GM21390 (cell line): ENCODE results near the gene SHISA6.

Experiments used
- ATAC-seq: cut with Tn5 transposase; IDR thresholded peaks from one replicate; pipeline ENCODE4 v1.9.1; 2021; ENCODE audit not compliant: unreplicated experiment

Gene SHISA6

DNA sequence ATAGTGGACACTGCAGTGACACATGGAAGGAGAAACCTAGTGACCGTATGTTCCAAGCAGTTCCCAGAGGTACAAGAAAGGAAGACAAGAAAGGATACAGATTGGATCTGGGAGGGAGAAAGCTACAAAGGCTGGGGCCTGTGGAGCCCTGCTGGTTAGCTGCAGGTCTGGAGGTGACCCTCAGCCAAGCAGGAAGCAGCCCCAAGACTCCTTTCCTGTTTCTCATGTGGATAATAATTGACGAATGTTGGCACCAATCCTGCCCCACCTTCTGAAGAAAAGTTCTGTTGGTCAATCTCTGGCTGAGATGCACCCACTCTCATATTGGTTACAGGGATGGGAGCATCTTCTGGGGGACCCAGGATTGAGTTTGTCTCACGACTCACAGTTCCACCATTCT, 99.8 kb downstream of the SHISA6 start:
- no peak for ATAC-seq

DNA sequence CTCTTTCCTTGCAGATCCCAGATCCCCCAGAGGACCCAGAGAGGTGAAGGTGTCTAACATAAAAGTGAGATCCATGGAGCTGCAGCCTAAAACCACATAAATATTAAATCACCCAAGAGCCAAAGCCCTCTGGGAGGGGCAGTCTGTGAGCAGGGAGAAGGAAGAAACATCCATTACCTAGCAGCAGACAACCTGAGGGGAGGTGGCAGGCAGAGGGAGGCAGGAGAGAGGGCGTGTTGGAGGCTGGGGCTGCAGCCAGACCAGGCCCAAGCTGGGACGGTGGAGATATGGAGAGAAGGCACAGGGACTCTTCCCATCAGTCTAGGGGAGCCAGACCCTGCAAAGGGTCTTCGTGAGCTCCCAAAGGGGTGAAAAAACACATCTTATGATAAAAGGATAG, 101.1 kb downstream of the SHISA6 start:
- no peak for ATAC-seq

GRCh38 chr17:11349106-11349505, 108.1 kb downstream of the SHISA6 start:
- no peak for ATAC-seq

GRCh38 chr17:11351479-11351878, 110.5 kb downstream of the SHISA6 start:
- no peak for ATAC-seq

GRCh38 chr17:11353601-11354000, 112.6 kb downstream of the SHISA6 start:
- no peak for ATAC-seq

- no peak for ATAC-seq
Observed at GRCh38 chr17:11356371-11356770, 115.4 kb downstream of the SHISA6 start.

GRCh38 chr17:11363565-11364117, 122.6 kb downstream of the SHISA6 start:
- no peak for ATAC-seq

DNA sequence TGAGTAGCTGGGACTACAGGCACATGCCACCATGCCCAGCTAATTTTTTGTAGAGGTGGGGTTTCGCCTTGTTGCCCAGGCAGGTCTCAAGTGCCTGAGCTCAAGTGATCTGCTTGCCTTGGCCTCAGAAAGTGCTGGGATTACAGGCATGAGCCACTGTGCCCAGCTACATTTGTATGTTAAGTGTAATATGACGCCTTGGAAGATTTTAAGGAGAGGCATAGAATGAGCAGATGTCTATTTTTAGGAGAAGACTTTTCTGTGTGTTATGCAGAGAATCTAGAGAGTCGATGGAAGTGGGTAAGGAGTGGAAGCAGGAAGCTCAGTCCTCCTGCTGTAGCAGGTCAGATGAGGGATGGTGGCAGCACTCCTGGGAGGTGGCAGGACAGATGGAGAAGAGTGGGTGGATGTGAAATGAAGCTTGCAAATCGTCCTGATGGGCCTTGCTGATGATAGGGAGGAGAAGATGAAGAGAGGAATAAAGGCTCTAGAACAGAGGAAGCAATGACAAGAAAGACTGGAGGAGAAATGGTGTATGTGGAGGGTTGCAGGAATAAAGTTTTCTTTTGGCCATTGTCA, 125.3 kb downstream of the SHISA6 start:
- ATAC-seq: no peak

- no peak for ATAC-seq
Observed at GRCh38 chr17:11369575-11369974, 128.6 kb downstream of the SHISA6 start.

- no peak for ATAC-seq
Observed at GRCh38 chr17:11372692-11373091, 131.7 kb downstream of the SHISA6 start.

GRCh38 chr17:11378506-11378905, 137.5 kb downstream of the SHISA6 start:
- ATAC-seq: no peak

GRCh38 chr17:11380761-11381160, 139.7 kb downstream of the SHISA6 start:
- no peak for ATAC-seq

- ATAC-seq: no peak
Observed at GRCh38 chr17:11383157-11383556, 142.1 kb downstream of the SHISA6 start.

DNA sequence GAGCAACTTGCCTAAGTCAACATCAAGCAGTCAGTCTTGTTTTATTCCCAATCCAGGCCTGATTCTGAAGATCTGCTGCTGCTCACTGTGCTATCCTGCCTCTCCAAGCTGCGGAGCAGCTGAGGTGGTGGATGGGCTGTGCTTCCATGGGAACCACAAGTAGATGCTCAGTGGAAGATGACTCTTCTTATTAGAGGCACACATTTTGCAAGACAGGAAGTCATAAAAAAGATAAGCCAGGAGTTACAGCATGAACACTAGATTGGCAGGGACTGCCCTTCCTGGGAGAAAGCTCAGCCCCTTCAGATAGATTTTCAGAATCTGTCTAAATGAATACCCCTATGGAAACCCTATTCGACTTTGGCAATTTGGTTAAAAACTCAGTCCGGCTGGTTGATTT, 143.1 kb downstream of the SHISA6 start:
- ATAC-seq: no peak

GRCh38 chr17:11387610-11388009, 146.6 kb downstream of the SHISA6 start:
- ATAC-seq: no peak

GRCh38 chr17:11388054-11388453, 147.0 kb downstream of the SHISA6 start:
- ATAC-seq: no peak

DNA sequence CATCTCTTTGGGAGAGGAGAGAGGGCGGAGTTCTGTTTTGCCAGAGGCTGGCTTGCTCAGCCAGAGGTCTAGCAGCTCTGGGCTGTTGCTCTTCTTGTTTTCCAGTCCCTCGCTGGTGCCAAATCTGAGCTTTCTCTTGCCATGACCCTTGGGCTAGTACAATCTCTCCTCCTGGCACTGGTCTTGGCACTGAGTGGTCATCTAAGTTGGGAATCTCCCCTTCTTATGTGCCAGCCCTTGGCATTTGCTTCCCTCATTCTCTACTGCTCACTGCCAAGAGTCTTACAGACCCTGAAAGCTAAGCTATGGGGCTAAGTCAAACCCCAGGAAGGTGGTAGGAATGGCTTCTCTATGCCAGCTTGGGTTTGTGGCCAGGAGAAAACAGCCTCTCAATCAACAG, 148.6 kb downstream of the SHISA6 start:
- no peak for ATAC-seq

GRCh38 chr17:11391134-11391533, 150.1 kb downstream of the SHISA6 start:
- no peak for ATAC-seq

- no peak for ATAC-seq
Observed at GRCh38 chr17:11404431-11405276, 163.6 kb downstream of the SHISA6 start.

- ATAC-seq: no peak
Observed at GRCh38 chr17:11406716-11407115, 165.7 kb downstream of the SHISA6 start.

DNA sequence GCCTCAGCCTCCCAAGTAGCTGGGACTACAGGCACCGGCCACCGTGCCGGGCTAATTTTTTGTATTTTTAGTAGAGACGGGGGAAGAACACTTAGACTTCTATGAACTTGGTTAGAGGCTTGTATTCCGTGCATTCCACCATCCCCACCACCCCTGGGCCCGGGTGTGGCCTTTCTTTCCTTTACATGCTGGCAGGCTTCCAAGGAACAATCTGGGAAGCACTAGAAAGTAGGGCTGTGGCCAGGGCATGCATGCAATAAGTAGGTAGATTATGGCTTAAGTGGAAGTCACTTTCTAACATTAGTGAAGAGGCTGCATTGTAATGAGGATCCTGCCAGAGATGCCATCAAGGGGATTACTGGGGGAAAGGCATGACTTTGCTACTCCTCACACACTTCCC, 171.6 kb downstream of the SHISA6 start:
- ATAC-seq: no peak

GRCh38 chr17:11418342-11418741, 177.3 kb downstream of the SHISA6 start:
- no peak for ATAC-seq
